ENCODE data around the gene RPS8.

- TF ChIP-seq CTCF (IDR thresholded peaks at IDR 0.05; ENCODE audit: low read depth, low read length) (no peak), MAX (IDR thresholded peaks at IDR 0.05; ENCODE audit: low read depth, low read length) (no peak)
These were observed 37.6 kb downstream of the RPS8 start for GRCh38 chr1:44812822-44813543.
